ENCODE data around the gene MAP3K13.

Gene MAP3K13

DNA sequence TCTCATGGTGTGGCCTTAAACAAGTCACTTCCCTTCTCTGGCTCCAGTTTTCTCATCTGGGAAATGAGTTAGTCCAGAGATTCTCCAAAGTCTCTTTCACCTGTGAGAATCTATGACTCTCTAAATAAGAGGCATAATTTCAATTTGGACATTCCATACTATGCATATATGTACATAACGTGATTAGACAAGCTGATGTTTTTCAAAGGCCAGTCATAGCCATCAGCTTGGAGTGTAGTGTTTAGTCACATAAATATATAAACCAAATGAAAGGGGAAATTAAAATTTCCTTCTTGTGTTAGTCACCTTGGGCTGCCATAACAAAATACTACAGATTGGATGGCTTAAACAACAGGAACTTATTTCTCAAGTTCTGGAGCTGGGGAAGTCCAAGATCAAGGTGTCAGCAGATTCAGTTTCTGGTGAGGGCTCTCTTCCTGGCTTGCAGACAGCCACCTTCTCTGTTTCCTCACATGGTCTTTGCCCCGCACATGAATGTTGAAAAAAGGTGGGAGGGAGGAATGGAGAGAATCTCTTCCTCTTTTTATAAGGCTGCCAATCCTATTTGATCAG lies 116.5 kb downstream of the MAP3K13 start:
- H3K27me3 ChIP-seq (ENCODE audit: insufficient read depth, low read length): no peaks in the 10 kb centered on the region
- H3K4me2 ChIP-seq (ENCODE audit: low read length): no peak overlapping the region
- TF ChIP-seq EZH2 (IDR thresholded peaks at IDR 0.05; ENCODE audit: borderline replicate concordance, low read length): no peak
- TF ChIP-seq, protein P1, sequence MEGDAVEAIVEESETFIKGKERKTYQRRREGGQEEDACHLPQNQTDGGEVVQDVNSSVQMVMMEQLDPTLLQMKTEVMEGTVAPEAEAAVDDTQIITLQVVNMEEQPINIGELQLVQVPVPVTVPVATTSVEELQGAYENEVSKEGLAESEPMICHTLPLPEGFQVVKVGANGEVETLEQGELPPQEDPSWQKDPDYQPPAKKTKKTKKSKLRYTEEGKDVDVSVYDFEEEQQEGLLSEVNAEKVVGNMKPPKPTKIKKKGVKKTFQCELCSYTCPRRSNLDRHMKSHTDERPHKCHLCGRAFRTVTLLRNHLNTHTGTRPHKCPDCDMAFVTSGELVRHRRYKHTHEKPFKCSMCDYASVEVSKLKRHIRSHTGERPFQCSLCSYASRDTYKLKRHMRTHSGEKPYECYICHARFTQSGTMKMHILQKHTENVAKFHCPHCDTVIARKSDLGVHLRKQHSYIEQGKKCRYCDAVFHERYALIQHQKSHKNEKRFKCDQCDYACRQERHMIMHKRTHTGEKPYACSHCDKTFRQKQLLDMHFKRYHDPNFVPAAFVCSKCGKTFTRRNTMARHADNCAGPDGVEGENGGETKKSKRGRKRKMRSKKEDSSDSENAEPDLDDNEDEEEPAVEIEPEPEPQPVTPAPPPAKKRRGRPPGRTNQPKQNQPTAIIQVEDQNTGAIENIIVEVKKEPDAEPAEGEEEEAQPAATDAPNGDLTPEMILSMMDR (IDR thresholded peaks at IDR 0.05; ENCODE audit: low read length): no peak
- H3K9ac ChIP-seq (ENCODE audit: low read length): no peak overlapping the region
- no peaks in the 10 kb centered on the region for H4K20me1 ChIP-seq (ENCODE audit: insufficient read depth, low read length)
- H3K36me3 ChIP-seq (ENCODE audit: insufficient read depth, low read length): no peaks in the 10 kb centered on the region
- H3F3A ChIP-seq (ENCODE audit: insufficient read depth, low read length): no peaks in the 10 kb centered on the region
- H3K79me2 ChIP-seq (ENCODE audit: insufficient read depth, low read length): no peaks in the 10 kb centered on the region
- H3K27ac ChIP-seq (ENCODE audit: low read depth, low read length, poor library complexity, severe bottlenecking): no peak overlapping the region
- no peaks in the 10 kb centered on the region for H3K4me1 ChIP-seq (ENCODE audit: insufficient read depth, low read length, severe bottlenecking)
- H3K9me2 ChIP-seq (ENCODE audit: low read depth, low read length): no peaks in the 10 kb centered on the region
- H3K9me3 ChIP-seq (ENCODE audit: low read length): no peaks in the 10 kb centered on the region
- H2AFZ ChIP-seq (ENCODE audit: low read length): no peak overlapping the region
- no peak overlapping the region for H3K4me3 ChIP-seq (ENCODE audit: low read depth, low read length, poor library complexity, severe bottlenecking)

DNA sequence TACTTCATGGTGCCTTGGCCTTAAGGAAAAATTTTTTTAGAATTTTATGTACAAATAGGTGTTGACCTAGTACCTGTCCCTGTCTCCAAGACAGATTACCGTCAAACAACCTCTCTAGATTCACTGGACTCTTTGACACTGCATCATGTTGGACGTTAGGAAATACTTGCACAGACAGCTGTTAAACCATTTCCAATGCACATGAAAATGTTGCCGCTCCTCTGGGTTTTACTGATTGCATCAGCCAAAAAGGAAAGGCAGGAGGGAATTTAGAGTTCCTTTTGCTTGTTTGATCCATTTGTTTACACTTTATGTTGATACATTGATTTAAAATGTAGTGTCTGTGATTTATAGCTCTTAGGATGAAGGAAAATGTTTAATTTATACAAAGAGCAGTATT lies 121.4 kb downstream of the MAP3K13 start:
- H3K36me3 ChIP-seq (ENCODE audit: insufficient read depth, low read length): peaks cover under 1% of the 10 kb centered on the region; the same call in 1 of the 2 replicates
- no peaks in the 10 kb centered on the region for H3K4me1 ChIP-seq (ENCODE audit: insufficient read depth, low read length, severe bottlenecking)

DNA sequence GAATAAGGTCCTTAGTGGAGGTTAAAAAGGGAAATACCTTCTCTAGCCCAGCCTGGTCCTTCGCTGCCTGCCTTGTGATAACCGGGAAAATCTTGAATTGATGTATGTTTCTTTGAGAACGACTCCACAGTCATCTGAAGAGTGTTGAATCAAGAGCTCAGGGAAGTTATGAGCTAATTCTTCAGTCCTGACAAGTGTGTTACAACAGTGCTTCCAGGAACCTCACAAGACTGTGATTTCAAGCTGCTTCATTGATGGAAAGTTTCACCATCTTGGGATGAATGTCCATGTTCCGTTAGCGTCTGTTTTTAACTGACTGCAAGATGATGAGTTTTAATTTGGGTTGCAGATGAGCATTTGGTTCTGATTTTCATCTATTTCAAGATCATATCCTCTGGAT lies 123.5 kb downstream of the MAP3K13 start:
- Histone ChIP-seq H2AFZ (ENCODE audit: low read length) (no peak overlapping the region), H3K9me2 (ENCODE audit: low read depth, low read length) (no peaks in the 10 kb centered on the region), H4K20me1 (ENCODE audit: insufficient read depth, low read length) (no peaks in the 10 kb centered on the region), H3K79me2 (ENCODE audit: insufficient read depth, low read length) (no peaks in the 10 kb centered on the region), H3K4me2 (ENCODE audit: low read length) (no peak overlapping the region), H3K27me3 (ENCODE audit: insufficient read depth, low read length) (no peaks in the 10 kb centered on the region), H3K36me3 (ENCODE audit: insufficient read depth, low read length) (peaks cover 20% of the 10 kb centered on the region; the same call in 1 of the 2 replicates), H3K9ac (ENCODE audit: low read length) (no peak overlapping the region), H3F3A (ENCODE audit: insufficient read depth, low read length) (no peaks in the 10 kb centered on the region), H3K27ac (ENCODE audit: low read depth, low read length, poor library complexity, severe bottlenecking) (no peak overlapping the region), H3K4me1 (ENCODE audit: insufficient read depth, low read length, severe bottlenecking) (no peaks in the 10 kb centered on the region), H3K9me3 (ENCODE audit: low read length) (no peaks in the 10 kb centered on the region), H3K4me3 (ENCODE audit: low read depth, low read length, poor library complexity, severe bottlenecking) (no peak overlapping the region)
- no peak for TF ChIP-seq EZH2 (IDR thresholded peaks at IDR 0.05; ENCODE audit: borderline replicate concordance, low read length)
- TF ChIP-seq, protein P1 (IDR thresholded peaks at IDR 0.05; ENCODE audit: low read length): no peak

More for the DNA sequence above, 121.4 kb downstream of the MAP3K13 start:
- TF ChIP-seq, protein P1 (IDR thresholded peaks at IDR 0.05; ENCODE audit: low read length): no peak
- TF ChIP-seq EZH2 (IDR thresholded peaks at IDR 0.05; ENCODE audit: borderline replicate concordance, low read length): no peak
- no peak overlapping the region for H3K4me2 ChIP-seq (ENCODE audit: low read length)
- H3F3A ChIP-seq (ENCODE audit: insufficient read depth, low read length): no peaks in the 10 kb centered on the region
- no peaks in the 10 kb centered on the region for H3K9me2 ChIP-seq (ENCODE audit: low read depth, low read length)
- no peaks in the 10 kb centered on the region for H4K20me1 ChIP-seq (ENCODE audit: insufficient read depth, low read length)
- H3K9me3 ChIP-seq (ENCODE audit: low read length): no peaks in the 10 kb centered on the region
- H3K4me3 ChIP-seq (ENCODE audit: low read depth, low read length, poor library complexity, severe bottlenecking): no peak overlapping the region
- H3K79me2 ChIP-seq (ENCODE audit: insufficient read depth, low read length): no peaks in the 10 kb centered on the region
- H3K27me3 ChIP-seq (ENCODE audit: insufficient read depth, low read length): no peaks in the 10 kb centered on the region
- no peak overlapping the region for H3K9ac ChIP-seq (ENCODE audit: low read length)
- H2AFZ ChIP-seq (ENCODE audit: low read length): no peak overlapping the region
- no peak overlapping the region for H3K27ac ChIP-seq (ENCODE audit: low read depth, low read length, poor library complexity, severe bottlenecking)
